Kidney epithelial cell (primary cell): ENCODE data around the gene PRKAR1B. TPM values are rescaled to one million over a fixed set of nuclear protein-coding genes. Genes with fewer than 3 reads are reported as not detected.

Source experiments
- DNase-seq: peaks from one replicate; pipeline ENCODE4 v3.0.0-alpha.2; 2010; ENCODE audit warnings: low read depth
- H3K27me3 ChIP-seq: 2 replicates; pipeline ENCODE4 v1.6.0; 2011; ENCODE audit warnings: low read length; ENCODE audit not compliant: control insufficient read depth, insufficient read depth
- H3K36me3 ChIP-seq: 2 replicates; pipeline ENCODE4 v1.5.1; 2011; ENCODE audit warnings: low read length; ENCODE audit not compliant: control insufficient read depth, insufficient read depth
- H3K4me3 ChIP-seq: 2 replicates; pipeline ENCODE4 v1.5.1; 2011; ENCODE audit warnings: low read depth, mild to moderate bottlenecking, control low read depth, low read length
- CTCF ChIP-seq: IDR thresholded peaks from 2 replicates; pipeline ENCODE4 v1.5.1; 2011; ENCODE audit warnings: mild to moderate bottlenecking, moderate library complexity, low read length, control low read depth, inconsistent platforms; ENCODE audit not compliant: insufficient read depth, poor library complexity, severe bottlenecking
- total RNA-seq: library from RNA; depleted of rRNA; stranded (reverse); fragments of >200 nt; gene quantifications from 2 replicates; pipeline ENCODE4 v1.2.3, GENCODE V29; 2015

Gene PRKAR1B
- total RNA-seq, 1 donor from 2014 or later = 23.8 TPM

DNA sequence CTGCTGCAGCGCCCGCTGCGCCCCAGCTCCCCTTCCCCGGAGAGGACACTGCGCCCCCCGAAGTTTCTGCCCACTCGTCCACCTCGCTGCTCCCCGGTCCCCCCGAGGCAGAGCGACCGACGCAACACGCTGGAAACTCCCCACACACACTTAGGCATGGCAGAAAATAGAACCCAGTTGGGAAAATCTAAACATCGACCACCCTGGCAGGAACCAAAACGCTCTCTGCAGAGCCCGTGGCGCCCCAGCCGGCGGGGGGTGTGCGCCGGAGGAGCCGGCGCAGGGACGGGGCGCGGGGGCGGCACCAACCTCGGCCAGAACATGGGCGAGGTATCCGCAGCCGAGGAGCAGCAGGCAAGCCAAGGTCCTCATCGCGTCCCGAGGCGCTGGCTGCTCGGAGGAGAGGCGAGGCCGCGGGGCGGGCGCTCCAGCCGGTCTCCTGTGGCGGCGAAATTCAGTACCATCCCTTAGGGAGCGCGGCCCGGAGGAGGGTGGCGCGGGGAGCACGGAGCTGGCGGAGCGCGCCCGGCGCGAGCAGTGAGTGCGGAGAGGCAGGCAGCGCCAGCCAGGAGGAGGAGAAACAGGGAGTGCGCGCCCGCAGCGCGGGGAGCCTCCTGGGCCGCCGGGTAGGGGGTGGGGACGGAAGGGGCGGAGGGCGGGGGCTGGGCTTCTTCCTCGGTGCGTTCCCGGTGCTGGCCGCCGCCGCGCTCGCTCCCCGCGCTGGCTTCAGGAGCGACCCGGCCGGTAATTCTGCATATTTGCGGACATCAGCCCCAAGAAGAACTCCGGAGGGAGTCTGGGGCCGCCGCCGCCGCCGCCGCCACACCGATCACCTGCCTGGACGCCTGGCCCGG is 208.2 kb downstream of the PRKAR1B start:
- TF ChIP-seq CTCF = no peak
- H3K4me3 ChIP-seq = peak overlapping the region; percentile 61

GRCh38 chr7:517774-518629 is 209.1 kb downstream of the PRKAR1B start:
- peak overlapping the region; percentile 61 for H3K4me3 ChIP-seq
- TF ChIP-seq CTCF = no peak
- no peak for DNase-seq
- H3K27me3 ChIP-seq = peaks cover 27% of the 10 kb centered on the region
- H3K36me3 ChIP-seq = no peaks in the 10 kb centered on the region

More for the DNA sequence above, 208.2 kb downstream of the PRKAR1B start:
- H3K36me3 ChIP-seq = no peaks in the 10 kb centered on the region
- peaks cover 30% of the 10 kb centered on the region for H3K27me3 ChIP-seq
- DNase-seq = no peak

DNA sequence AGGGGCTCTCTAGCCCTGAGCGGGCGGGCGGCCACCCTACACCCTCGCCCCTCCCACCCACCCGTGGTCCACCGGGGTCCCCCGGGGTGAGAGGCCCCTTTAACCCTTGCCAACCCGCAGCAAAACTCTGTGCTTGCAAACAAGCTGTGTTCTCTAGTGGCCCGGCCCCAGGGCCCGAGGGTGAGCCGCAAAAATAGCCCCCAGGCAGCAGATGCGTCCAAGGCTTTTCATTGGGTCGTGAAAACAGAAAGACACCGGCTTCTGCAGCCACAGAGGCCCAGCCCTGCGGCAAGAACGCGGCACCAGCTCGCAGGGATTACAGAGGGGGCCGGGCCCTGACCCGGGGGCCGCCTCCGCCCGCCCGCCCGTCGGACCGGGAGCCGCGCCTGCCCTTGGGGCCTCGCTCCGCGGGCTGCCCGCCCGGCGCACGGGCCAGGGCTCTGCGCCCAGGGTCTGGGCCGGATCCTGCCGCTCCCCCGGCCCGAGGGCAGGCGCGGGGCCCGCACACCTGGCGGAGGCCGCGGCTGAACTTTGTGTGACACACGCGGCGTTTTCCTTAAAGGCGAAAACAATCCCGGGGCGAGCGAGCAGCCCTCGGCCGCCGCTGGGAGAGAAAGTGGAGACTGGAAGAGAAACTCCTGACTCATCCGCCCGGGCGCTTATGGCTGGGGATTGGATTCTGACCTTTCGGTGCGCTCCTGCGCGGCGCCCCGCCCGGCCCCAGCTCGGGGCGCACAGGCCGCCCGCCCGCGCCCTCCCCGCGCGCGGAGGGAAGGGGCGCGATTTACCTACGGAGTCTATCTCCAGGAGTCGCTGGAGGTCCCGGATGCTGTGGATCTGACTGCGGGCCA is 210.2 kb downstream of the PRKAR1B start:
- peak; percentile 32 for DNase-seq
- H3K36me3 ChIP-seq = no peaks in the 10 kb centered on the region
- TF ChIP-seq CTCF = no peak
- H3K4me3 ChIP-seq = peak overlapping the region; percentile 61
- H3K27me3 ChIP-seq = peaks cover 15% of the 10 kb centered on the region

GRCh38 chr7:516216-516605 is 210.9 kb downstream of the PRKAR1B start:
- Histone ChIP-seq H3K4me3 (peak overlapping the region; percentile 61), H3K27me3 (peaks cover 9% of the 10 kb centered on the region), H3K36me3 (no peaks in the 10 kb centered on the region)
- no peak for DNase-seq
- TF ChIP-seq CTCF = no peak

DNA sequence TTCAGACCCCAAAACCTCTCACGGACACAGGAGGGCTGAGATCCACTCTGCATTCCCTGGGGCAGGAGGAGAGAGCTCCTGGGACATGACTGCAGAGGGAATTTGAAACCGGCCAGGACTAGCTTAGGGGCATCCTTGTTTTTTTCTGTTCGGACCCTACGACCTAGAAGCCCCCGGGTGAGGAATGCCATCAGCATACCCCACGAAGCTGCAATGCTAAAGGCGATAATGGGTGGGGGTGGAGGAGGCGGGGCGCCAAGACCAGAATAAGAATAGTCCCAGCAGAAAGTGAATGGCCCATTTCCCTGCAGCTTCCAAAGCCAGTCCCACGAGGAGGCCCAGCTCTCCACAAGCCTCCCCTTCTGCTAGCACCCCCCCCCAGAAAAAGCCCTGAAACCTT is 211.5 kb downstream of the PRKAR1B start:
- no peak for DNase-seq
- no peak for TF ChIP-seq CTCF
- H3K36me3 ChIP-seq = no peaks in the 10 kb centered on the region
- H3K27me3 ChIP-seq = peaks cover 3% of the 10 kb centered on the region
- no peak overlapping the region for H3K4me3 ChIP-seq
